B cell (primary cell): ENCODE data around the gene SLC4A3. TPM values are rescaled to one million over a fixed set of nuclear protein-coding genes. Genes with fewer than 3 reads are reported as not detected.

Experiments
- ATAC-seq: fragments of 200-7000 bp; cut with Tn5 transposase; one replicate; pipeline ENCODE4 v1.10.0; 2021; ENCODE audit warnings: low read depth, mild to moderate bottlenecking, moderate number of reproducible peaks, moderate library complexity
- CTCF ChIA-PET: fragments of 350-600 bp; sonication (Branson Sonifier 250); formaldehyde crosslinking; loops from one replicate; lab custom pipeline; 2021; ENCODE audit warnings: antibody characterized with exemption, inconsistent platforms; lab: Charles Lee
- POLR2A ChIA-PET: fragments of 350-600 bp; sonication (Branson Sonifier 250); formaldehyde crosslinking; loops from one replicate; lab custom pipeline; 2021; ENCODE audit warnings: antibody characterized with exemption; lab: Charles Lee
- DNase-seq: peaks from one replicate; pipeline ENCODE4 v3.0.0; 2013
- H2AFZ ChIP-seq: 2 replicates; pipeline ENCODE4 v1.6.1; 2012; ENCODE audit warnings: mild to moderate bottlenecking, low read depth, low read length; ENCODE audit not compliant: insufficient read depth, poor library complexity, severe bottlenecking
- H3K27ac ChIP-seq, 2 donors: 1 replicate in 1 of 2; 2 replicates in 1 of 2; pipeline ENCODE4 v1.5.1; 2012 to 2013; ENCODE audit warnings: low read length in 2 of 2, mild to moderate bottlenecking in 2 of 2, moderate library complexity in 1 of 2
- H3K27me3 ChIP-seq, 4 experiments: fragments of 200-600 bp in 1 of 4; sonication (generic) in 1 of 4; replicated peaks in 1 of 4; 1 replicate in 2 of 4; 2 replicates in 2 of 4; pipeline versions ENCODE4 v1.6.1 to v1.7.0; 2013 to 2016; ENCODE audit warnings: low read length in 3 of 4, mild to moderate bottlenecking in 2 of 4, mixed read lengths in 1 of 4, moderate library complexity in 1 of 4; ENCODE audit not compliant: insufficient read depth in 4 of 4, control insufficient read depth in 3 of 4; ENCODE audit errors: control extremely low read depth in 1 of 4
- H3K36me3 ChIP-seq, 2 experiments: replicated peaks in 1 of 2; 1 replicate in 1 of 2; 2 replicates in 1 of 2; pipeline versions ENCODE4 v1.6.1 to v1.7.1; 2013; ENCODE audit warnings: low read length in 1 of 2; ENCODE audit not compliant: insufficient read depth in 2 of 2, control insufficient read depth in 1 of 2; ENCODE audit errors: control extremely low read depth in 1 of 2, extremely low read depth in 1 of 2
- H3K4me1 ChIP-seq, 2 donors: fragments of 200-600 bp in 1 of 2; sonication (generic) in 1 of 2; 1 replicate in 1 of 2; 2 replicates in 1 of 2; pipeline versions ENCODE4 v1.5.1 to v1.6.1; 2013 to 2017; ENCODE audit warnings: low read length in 2 of 2; ENCODE audit not compliant: control insufficient read depth in 2 of 2, insufficient read depth in 2 of 2
- H3K4me2 ChIP-seq: replicated peaks from 2 replicates; pipeline ENCODE3; 2012; ENCODE audit warnings: mild to moderate bottlenecking, low read depth, low read length; ENCODE audit not compliant: poor library complexity, severe bottlenecking
- H3K4me3 ChIP-seq, 5 experiments: fragments of 200-600 bp in 1 of 5; sonication (generic) in 1 of 5; 1 replicate in 3 of 5; 2 replicates in 2 of 5; pipeline versions ENCODE4 v1.5.1 to v1.7.0; 2011 to 2016; ENCODE audit warnings: low read length in 4 of 5, mild to moderate bottlenecking in 4 of 5, low read depth in 2 of 5, control low read depth in 1 of 5, moderate library complexity in 1 of 5; ENCODE audit not compliant: insufficient read depth in 1 of 5; ENCODE audit errors: control extremely low read depth in 1 of 5, extremely low read depth in 1 of 5
- H3K79me2 ChIP-seq: fragments of 200-600 bp; sonication (generic); one replicate; pipeline ENCODE4 v1.6.0; 2016; ENCODE audit warnings: low read length; ENCODE audit not compliant: control insufficient read depth, insufficient read depth
- H3K9ac ChIP-seq: fragments of 200-600 bp; sonication (generic); 2 replicates; pipeline ENCODE4 v1.6.1; 2017; ENCODE audit warnings: mild to moderate bottlenecking, low read length, moderate library complexity
- H3K9me3 ChIP-seq, 3 donors: one replicate each; pipeline versions ENCODE4 v1.6.1 to v1.7.1; 2013; ENCODE audit warnings: low read length in 2 of 3; ENCODE audit not compliant: control insufficient read depth in 2 of 3, insufficient read depth in 1 of 3; ENCODE audit errors: control extremely low read depth in 1 of 3
- H4K20me1 ChIP-seq: 2 replicates; pipeline ENCODE4 v1.6.0; 2012; ENCODE audit warnings: mild to moderate bottlenecking, low read length; ENCODE audit not compliant: insufficient read depth, control insufficient read depth, poor library complexity, severe bottlenecking
- H3K27ac Mint-ChIP-seq: one replicate; pipeline ENCODE4 v1.8.0; 2021; ENCODE audit warnings: mixed read lengths
- H3K27me3 Mint-ChIP-seq: one replicate; pipeline ENCODE4 v1.8.0; 2021; ENCODE audit warnings: mixed read lengths
- H3K4me1 Mint-ChIP-seq: one replicate; pipeline ENCODE4 v1.8.0; 2021; ENCODE audit warnings: mixed read lengths
- H3K4me3 Mint-ChIP-seq: one replicate; pipeline ENCODE4 v1.8.0; 2021; ENCODE audit warnings: mixed read lengths
- H3K9me3 Mint-ChIP-seq: one replicate; pipeline ENCODE4 v1.8.0; 2022; ENCODE audit warnings: mixed read lengths; ENCODE audit not compliant: insufficient read depth
- EZH2 ChIP-seq: IDR thresholded peaks from 2 replicates; pipeline ENCODE4 v1.6.1; 2012; ENCODE audit warnings: borderline replicate concordance, low read depth, mild to moderate bottlenecking, moderate library complexity, low read length; ENCODE audit not compliant: insufficient read depth, poor library complexity, severe bottlenecking
- WGBS: methylation state at CpG from one replicate; pipeline ENCODE4 v1.1.5; 2013; ENCODE audit warnings: missing lambda C conversion rate; ENCODE audit not compliant: insufficient coverage; 5-methylcytosine and 5-hydroxymethylcytosine counted together
- intact Hi-C: fragments of 100-400 bp; cut with micrococcal nuclease; formaldehyde crosslinking; loops from one replicate; pipeline ENCODE4 v1.10.0; 2022
- polyA plus RNA-seq: library from polyadenylated mRNA; depleted of rRNA; stranded (reverse); fragments of >200 nt; gene quantifications from 2 replicates; pipeline ENCODE4 v1.2.3, GENCODE V29; 2012
- total RNA-seq, 2 donors: library from RNA; stranded (reverse); fragments of 120-200 nt in 1 of 2; gene quantifications; 1 replicate in 1 of 2; 2 replicates in 1 of 2; pipeline versions ENCODE4 v1.2.3 to v1.2.4, GENCODE V29; 2013 to 2022
- TF ChIP-seq, protein P1 (sequence below): fragments of 200-600 bp; IDR thresholded peaks from one replicate; pipeline ENCODE4 v1.8.0; 2022; ENCODE audit warnings: antibody characterized with exemption, mild to moderate bottlenecking

The SLC4A3 gene
- total and polyA plus RNA-seq, 2 donors (not counting 1 experiment from before 2014, with no cell fraction given) = 0.16 TPM; not detected in 1

DNA sequence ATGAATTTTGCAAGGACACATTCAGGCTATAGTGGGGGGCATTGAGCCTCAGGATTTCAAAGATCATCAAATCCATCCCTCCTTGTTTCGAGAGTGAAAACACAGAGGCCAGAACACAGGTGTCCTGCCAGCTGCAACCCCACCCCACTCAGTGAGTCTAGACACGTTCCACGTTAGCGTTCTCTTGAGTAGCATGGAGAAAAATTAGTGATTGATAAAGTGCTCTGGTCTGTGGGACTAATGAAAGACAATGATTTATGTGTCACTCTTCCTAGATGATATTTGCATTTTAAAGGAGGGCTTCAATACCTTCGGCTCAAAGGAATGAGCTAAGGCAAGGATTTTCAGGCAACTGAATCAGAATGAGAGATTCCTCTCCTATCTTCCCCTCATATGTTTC is 43.8 kb downstream of the SLC4A3 start:
- Histone ChIP-seq H3K79me2 (no peaks in the 10 kb centered on the region), H3K9me3 (no peaks in the 10 kb centered on the region), H3K4me1 (no peaks in the 10 kb centered on the region), H2AFZ (no peak overlapping the region), H3K9ac (no peak overlapping the region), H3K4me3 (no peak overlapping the region), H4K20me1 (no peaks in the 10 kb centered on the region), H3K27me3 (peaks cover 0 to 15% (median 2%) of the 10 kb centered on the region in 4 experiments), H3K4me2 (no peak overlapping the region), H3K36me3 (no peaks in the 10 kb centered on the region), H3K27ac (no peak overlapping the region)
- H3K27ac Mint-ChIP-seq = no peak overlapping the region
- ChIA-PET POLR2A (no interaction called here), CTCF (interaction anchor here (2.7 kb wide), 1 partner anchor 18 kb away, joined by 6 read pairs; no protein-coding TSS in a partner anchor)
- WGBS = 71% methylated on average over 1 of the region's 5 CpGs
- no peak overlapping the region for H3K4me3 Mint-ChIP-seq
- TF ChIP-seq EZH2 = no peak
- TF ChIP-seq, protein P1, sequence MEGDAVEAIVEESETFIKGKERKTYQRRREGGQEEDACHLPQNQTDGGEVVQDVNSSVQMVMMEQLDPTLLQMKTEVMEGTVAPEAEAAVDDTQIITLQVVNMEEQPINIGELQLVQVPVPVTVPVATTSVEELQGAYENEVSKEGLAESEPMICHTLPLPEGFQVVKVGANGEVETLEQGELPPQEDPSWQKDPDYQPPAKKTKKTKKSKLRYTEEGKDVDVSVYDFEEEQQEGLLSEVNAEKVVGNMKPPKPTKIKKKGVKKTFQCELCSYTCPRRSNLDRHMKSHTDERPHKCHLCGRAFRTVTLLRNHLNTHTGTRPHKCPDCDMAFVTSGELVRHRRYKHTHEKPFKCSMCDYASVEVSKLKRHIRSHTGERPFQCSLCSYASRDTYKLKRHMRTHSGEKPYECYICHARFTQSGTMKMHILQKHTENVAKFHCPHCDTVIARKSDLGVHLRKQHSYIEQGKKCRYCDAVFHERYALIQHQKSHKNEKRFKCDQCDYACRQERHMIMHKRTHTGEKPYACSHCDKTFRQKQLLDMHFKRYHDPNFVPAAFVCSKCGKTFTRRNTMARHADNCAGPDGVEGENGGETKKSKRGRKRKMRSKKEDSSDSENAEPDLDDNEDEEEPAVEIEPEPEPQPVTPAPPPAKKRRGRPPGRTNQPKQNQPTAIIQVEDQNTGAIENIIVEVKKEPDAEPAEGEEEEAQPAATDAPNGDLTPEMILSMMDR = no peak
- H3K4me1 Mint-ChIP-seq = no peaks in the 10 kb centered on the region
- no peaks in the 10 kb centered on the region for H3K9me3 Mint-ChIP-seq
- peaks cover 35% of the 10 kb centered on the region for H3K27me3 Mint-ChIP-seq
- ATAC-seq = no peak
- intact Hi-C loops = no loop called here
- no peak for DNase-seq

DNA sequence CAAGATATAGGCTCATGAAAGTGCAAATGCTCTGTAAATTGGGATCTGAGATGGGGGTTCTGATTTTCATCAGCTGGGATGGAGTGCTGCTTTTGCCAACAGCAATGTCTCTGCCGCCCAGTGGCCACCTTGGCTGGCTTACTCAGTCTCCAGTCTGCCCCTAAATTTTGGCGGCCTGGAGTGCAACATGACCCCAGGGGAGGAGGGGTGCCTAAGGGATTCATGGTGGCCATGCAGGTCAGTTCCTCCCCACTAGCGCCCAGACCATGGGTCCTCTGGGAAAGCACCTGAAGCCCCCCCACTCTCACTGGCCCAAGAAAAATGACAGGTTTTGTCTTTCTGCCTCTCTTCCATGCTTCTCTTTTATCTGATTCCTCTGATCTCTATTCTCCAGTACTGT is 45.0 kb downstream of the SLC4A3 start:
- Mint-ChIP-seq H3K4me3 (no peak overlapping the region), H3K27ac (no peak overlapping the region), H3K27me3 (peaks cover 33% of the 10 kb centered on the region), H3K4me1 (no peaks in the 10 kb centered on the region), H3K9me3 (no peaks in the 10 kb centered on the region)
- no peak overlapping the region for H2AFZ ChIP-seq
- peaks cover 0 to 16% (median 2%) of the 10 kb centered on the region in 4 experiments for H3K27me3 ChIP-seq
- no peak overlapping the region for H3K9ac ChIP-seq
- no peak overlapping the region for H3K4me3 ChIP-seq
- H3K79me2 ChIP-seq = no peaks in the 10 kb centered on the region
- H3K36me3 ChIP-seq = no peaks in the 10 kb centered on the region
- H3K4me1 ChIP-seq = no peaks in the 10 kb centered on the region
- H4K20me1 ChIP-seq = no peaks in the 10 kb centered on the region
- H3K27ac ChIP-seq = no peak overlapping the region
- H3K4me2 ChIP-seq = no peak overlapping the region
- no peak for TF ChIP-seq EZH2
- TF ChIP-seq, protein P1 = no peak
- CTCF ChIA-PET = no interaction called here
- WGBS = 93% methylated on average over 2 of the region's 3 CpGs
- no peak for DNase-seq
- POLR2A ChIA-PET = no interaction called here
- no peaks in the 10 kb centered on the region for H3K9me3 ChIP-seq
- intact Hi-C loops = no loop called here
- no peak for ATAC-seq
